Astrocyte of the cerebellum (primary cell): ENCODE data around the gene CEP126.

ENCODE experiments used
- DNase-seq: peaks from one replicate; pipeline ENCODE4 v3.0.0-alpha.2; 2011; ENCODE audit warnings: low read depth
- H3K4me3 ChIP-seq: 2 replicates; pipeline ENCODE4 v1.5.1; 2011; ENCODE audit warnings: mild to moderate bottlenecking, low read depth, low read length, moderate library complexity
- in situ Hi-C: cut with HindIII; loops from 2 replicates; pipeline ENCODE4 v1.10.0; 2017; ENCODE audit warnings: low sequenced_read_pairs
- TF ChIP-seq, protein P1 (sequence below): IDR thresholded peaks from 2 replicates; pipeline ENCODE4 v1.5.1; 2012; ENCODE audit warnings: low read length, low read depth, moderate library complexity, mild to moderate bottlenecking; ENCODE audit errors: missing control alignments

Gene CEP126

DNA sequence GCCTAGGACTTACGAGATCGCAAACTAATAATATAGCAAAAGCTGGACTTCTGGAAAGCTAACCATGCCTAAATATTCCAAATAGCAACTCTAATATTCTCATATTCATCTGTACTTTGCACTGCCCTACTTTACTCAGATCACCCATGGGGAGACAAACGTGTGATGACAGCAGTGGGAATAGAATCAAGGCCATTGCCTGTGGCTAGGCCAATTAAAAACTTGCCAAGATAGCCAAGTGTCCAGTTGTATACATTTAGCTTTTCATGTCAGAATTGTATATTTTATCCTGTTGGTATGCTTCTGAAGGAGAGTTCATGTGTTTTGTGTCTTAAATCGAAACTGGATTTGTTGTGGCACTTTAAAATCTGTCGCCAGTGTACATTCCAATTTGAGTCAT, 1.2 kb upstream of the CEP126 start:
- in situ Hi-C loops = no loop called here
- DNase-seq = no peak
- H3K4me3 ChIP-seq = no peak overlapping the region
- TF ChIP-seq, protein P1, sequence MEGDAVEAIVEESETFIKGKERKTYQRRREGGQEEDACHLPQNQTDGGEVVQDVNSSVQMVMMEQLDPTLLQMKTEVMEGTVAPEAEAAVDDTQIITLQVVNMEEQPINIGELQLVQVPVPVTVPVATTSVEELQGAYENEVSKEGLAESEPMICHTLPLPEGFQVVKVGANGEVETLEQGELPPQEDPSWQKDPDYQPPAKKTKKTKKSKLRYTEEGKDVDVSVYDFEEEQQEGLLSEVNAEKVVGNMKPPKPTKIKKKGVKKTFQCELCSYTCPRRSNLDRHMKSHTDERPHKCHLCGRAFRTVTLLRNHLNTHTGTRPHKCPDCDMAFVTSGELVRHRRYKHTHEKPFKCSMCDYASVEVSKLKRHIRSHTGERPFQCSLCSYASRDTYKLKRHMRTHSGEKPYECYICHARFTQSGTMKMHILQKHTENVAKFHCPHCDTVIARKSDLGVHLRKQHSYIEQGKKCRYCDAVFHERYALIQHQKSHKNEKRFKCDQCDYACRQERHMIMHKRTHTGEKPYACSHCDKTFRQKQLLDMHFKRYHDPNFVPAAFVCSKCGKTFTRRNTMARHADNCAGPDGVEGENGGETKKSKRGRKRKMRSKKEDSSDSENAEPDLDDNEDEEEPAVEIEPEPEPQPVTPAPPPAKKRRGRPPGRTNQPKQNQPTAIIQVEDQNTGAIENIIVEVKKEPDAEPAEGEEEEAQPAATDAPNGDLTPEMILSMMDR = no peak

DNA sequence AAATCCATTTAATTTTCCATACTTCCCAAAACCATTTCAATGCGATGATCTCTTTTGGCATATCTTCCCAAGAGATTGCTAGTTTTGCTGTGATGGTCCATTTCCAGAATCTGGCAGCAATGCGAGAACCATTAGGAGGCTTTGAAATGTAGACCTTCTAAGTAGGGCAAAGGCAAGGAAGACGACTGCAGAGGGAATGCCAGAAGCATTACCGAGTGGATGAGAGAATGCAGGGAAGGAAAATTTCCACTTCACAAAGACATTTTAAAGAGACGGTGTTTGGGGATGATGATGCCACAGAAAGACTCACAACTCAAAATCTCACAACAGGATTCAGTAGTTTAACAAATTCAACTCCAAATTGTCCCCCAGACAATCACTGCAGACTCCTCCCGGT, 471 bp upstream of the CEP126 start:
- DNase-seq = no peak
- TF ChIP-seq, protein P1 = no peak
- in situ Hi-C loops = no loop called here
- H3K4me3 ChIP-seq = peak overlapping the region; percentile 60

DNA sequence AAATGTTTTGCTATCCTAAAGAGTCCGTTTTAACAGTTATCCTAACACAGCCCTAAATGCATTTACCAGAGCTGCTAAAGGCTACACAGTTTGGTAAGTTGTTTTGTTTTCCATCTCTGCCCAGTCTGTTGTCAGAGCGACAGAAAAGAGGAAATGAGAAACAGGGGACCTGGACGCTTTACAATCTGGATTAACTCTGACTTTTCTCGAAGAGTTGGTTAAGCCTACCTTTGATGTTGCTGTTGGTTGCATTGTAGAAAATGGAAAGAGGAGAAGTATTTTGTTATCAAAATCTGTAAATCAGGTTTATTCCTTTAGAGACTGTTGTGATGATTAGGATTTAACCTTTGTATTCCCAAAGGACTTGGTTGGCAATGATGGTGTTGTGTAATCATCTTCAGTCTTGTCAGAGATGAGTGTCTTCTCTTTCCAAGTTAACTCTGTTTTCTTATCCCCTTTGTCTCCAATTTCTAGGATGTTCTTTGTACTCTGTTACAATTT, 1.0 kb downstream of the CEP126 start:
- H3K4me3 ChIP-seq = peak overlapping the region; percentile 60
- DNase-seq = no peak
- in situ Hi-C loops = no loop called here

DNA sequence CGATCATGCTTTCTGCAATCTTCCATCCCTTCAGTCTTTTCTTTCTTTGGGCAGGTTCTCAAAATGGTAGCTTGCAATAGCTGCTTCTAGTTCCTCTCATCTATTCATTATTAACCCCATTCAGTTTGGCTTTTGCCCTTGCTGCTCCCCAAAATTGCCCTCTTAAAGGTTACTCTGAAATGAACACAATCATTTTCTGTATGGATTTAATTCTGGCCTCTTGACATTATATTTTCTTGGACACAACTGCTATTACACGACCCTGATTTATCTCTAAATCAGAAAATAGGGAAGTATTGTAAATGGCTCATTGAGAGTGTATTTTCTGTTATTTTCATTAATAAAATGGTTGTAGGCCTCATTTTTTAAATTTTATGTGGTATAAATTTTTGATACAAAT, 1.6 kb downstream of the CEP126 start, which contains the start of gene ANGPTL5:
Gene ANGPTL5, minus strand, starts transcription at position 101 of the 400 bp plus-strand sequence. CDS start 8,613 bp downstream, outside the sequence.
- in situ Hi-C loops = no loop called here
- peak within 1 kb of the TSS; percentile 60 for H3K4me3 ChIP-seq
- DNase-seq = no peak
- TF ChIP-seq, protein P1 = no peak

More for the DNA sequence above, 1.0 kb downstream of the CEP126 start:
- TF ChIP-seq, protein P1 = no peak

DNA sequence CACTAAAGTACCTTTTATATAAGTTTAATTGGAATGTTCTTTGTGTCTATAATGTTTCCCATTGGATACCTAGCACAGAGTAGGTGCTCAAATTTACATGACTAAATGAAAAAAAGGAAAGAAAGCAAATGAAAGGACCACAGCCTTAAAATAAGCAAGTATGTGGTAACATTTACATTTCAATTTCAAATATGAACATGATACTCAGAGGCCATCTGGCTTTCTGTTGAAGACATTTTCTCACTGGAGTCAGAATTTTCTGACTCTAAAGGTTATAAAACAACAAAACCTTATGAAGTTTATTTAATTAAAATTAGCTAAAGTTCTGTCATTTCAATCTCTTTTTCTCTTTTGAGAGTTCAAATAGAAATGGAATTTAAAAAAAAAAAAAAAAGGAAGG, 2.4 kb downstream of the CEP126 start:
- DNase-seq = no peak

DNA sequence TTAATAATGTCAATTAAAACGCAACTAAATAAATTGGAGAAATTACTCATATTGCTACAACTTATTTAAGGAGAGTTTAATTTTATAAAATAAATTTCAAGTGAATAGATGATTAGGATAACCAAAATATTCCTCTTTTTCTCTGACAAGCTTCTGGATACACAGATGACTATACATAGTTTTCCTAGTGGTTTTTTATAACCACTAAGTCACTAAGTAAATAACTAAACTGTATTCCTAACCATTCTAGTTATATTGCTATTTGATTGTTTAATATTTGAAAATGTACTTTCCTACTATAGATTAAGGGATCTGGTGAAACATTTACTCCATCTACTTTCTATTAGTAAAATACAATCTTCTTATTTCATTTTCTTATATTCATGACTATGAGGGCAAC, 6.2 kb downstream of the CEP126 start:
- no peak for DNase-seq
- in situ Hi-C loops = no loop called here
- TF ChIP-seq, protein P1 = no peak

More for the DNA sequence above, 2.4 kb downstream of the CEP126 start:
- H3K4me3 ChIP-seq = no peak overlapping the region
- in situ Hi-C loops = no loop called here
- TF ChIP-seq, protein P1 = no peak

DNA sequence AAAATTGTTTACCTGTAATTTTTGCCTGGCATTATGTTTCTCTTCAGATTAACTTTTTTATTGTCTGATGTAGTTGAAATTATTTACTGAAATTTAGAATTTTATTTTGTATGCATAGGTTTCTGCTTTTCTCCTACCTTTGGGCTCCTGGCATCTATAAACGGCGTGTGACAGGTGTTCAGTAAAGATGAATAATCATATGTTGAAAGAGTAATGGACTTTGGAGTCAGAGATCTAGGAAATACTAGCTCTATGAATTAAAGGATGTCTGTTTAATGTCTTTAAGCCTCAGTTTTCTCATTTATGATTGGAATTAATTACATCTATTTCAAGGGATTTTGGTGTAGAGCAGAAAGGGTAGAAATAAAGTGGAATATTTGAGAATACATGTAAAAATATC, 8.7 kb downstream of the CEP126 start:
- in situ Hi-C loops = no loop called here
- no peak overlapping the region for H3K4me3 ChIP-seq
- no peak for DNase-seq
- TF ChIP-seq, protein P1 = no peak

More for the DNA sequence above, 6.2 kb downstream of the CEP126 start:
- no peak overlapping the region for H3K4me3 ChIP-seq
